ENCODE results near the gene STK24.

The STK24 gene

DNA sequence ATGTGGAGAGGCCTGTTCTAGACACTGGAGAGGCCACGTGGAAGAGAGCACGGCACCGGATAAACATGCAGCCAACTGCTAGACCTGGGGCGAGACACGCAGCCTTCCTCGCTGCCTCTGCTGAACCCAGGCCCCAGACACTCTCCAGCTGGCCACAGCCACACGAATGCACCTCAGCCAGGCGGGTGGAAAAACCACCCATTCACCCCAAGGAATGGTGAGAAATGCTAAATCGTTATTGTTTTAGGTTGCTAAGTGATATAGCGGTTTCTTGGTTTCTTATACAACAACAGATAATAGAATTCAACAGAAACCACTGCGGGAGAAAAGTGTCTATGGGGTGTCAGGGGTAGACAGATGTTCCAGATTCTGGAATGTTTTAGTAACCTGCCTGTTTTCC is 52.5 kb downstream of the STK24 start:
- TF ChIP-seq CTCF (IDR thresholded peaks at IDR 0.05; ENCODE audit: insufficient read depth, missing control alignments), result no peak
- FAIRE-seq, result no peak
- no peak for DNase-seq (ENCODE audit: insufficient read length, low spot score)

DNA sequence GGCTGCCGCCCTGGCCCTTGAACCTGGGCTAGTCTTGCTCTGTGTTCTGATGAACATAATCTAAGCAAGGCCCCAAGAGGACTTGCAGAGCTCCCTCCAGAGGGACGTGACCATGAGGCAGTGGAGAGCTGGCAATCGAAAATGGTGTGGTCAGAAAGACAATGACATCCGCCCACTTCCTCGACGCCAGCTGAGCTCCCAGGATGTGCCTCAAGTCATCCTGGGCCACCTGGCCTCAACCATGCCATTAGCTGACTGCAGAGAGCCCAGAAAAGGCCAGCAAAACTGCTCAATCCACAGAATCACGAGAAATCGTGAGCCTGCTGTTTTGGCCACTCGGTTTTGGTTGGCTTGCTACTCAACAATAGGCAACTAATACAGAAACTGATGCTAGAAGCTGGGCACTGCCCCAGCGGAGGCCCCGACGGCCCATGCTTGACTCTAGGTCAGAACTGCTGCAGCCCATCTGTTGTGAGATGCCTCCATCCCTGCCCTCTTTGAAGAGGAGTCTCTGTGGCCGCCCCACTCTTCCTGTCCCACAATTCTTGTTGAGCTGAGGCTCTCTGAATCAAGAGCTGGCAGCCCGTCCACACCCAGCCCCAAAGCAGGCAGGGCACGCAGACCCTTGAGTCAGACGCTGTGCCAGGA is 53.3 kb downstream of the STK24 start:
- DNase-seq (ENCODE audit: insufficient read length, low spot score), result no peak
- no peak for TF ChIP-seq CTCF (IDR thresholded peaks at IDR 0.05; ENCODE audit: insufficient read depth, missing control alignments)
- FAIRE-seq, result no peak

- no peak for TF ChIP-seq CTCF (IDR thresholded peaks at IDR 0.05; ENCODE audit: insufficient read depth, missing control alignments)
- DNase-seq (ENCODE audit: insufficient read length, low spot score), result no peak
- no peak for FAIRE-seq
Observed at GRCh38 chr13:98522371-98522770, 54.5 kb downstream of the STK24 start.

DNA sequence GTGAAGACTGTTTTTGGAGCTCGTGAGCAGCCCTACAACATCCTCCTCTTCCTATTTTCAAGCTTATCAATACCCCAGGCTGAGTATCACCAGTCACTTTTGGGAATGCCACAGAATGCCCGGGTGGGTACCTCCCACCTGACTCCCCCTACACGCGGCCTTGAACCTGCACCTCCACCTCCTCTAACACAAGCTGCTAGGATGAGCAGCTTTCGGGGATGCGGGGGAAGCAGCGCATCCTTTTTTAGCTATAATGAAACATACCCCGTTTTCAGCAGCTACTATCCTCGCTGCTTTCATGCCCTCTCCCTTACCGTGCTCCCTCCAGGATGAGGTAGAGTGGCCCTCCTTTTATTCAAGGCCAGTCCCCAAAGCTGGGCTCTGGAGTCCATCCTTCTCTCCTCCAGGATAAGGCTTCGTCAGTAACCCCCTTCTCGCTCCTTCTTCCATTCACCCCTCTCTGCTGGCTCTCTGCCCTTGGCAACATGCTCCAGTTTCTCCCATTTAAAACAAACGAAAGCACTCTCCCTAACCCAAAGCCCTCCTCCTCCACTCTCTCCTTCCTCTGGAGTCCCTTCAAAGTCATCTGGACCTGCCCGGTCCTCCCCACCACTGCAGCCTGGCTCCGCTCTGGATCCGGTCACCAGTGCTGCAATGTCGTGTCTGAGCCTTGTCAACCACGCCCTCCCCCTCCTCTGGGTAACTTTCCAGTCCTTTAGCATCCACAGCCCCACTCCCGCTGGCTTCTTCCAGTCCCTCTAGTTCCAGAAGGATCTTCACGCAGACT is 55.3 kb downstream of the STK24 start:
- no peak for FAIRE-seq
- DNase-seq (ENCODE audit: insufficient read length, low spot score), result no peak
- TF ChIP-seq CTCF (IDR thresholded peaks at IDR 0.05; ENCODE audit: insufficient read depth, missing control alignments), result no peak

- no peak for DNase-seq (ENCODE audit: insufficient read length, low spot score)
- no peak for TF ChIP-seq CTCF (IDR thresholded peaks at IDR 0.05; ENCODE audit: insufficient read depth, missing control alignments)
- no peak for FAIRE-seq
Observed at GRCh38 chr13:98520674-98521449, 56.0 kb downstream of the STK24 start.

DNA sequence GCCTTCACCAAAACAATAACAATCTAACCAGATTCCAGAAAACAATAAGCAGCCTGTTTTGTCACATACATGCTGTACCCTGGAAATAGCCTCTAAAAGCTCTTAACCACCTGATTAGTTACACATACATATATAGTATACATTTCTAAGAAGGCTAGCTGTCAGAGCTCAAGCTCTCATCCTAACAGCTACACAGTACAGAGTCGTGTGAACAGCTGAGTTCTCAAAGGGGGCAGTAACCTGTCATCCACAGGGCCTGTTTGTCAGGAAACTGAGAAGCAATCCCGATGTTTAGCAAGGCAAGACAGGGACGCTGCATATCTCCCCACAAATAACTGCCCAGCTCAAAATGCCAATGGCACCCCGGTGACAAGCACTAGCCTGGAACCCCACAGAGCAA is 56.9 kb downstream of the STK24 start:
- FAIRE-seq (no peak), DNase-seq (ENCODE audit: insufficient read length, low spot score) (no peak)
- no peak for TF ChIP-seq CTCF (IDR thresholded peaks at IDR 0.05; ENCODE audit: insufficient read depth, missing control alignments)

All from D721Med (cell line).